CD4-positive, alpha-beta T cell treated with Interleukin-6 for 4 hours (primary cell): Measurements from ENCODE around the gene CEP63.

Experiments
- DNase-seq: peaks from one replicate; pipeline ENCODE4 v3.0.0-alpha.2; 2020; ENCODE audit warnings: mixed read lengths

CEP63 gene

DNA sequence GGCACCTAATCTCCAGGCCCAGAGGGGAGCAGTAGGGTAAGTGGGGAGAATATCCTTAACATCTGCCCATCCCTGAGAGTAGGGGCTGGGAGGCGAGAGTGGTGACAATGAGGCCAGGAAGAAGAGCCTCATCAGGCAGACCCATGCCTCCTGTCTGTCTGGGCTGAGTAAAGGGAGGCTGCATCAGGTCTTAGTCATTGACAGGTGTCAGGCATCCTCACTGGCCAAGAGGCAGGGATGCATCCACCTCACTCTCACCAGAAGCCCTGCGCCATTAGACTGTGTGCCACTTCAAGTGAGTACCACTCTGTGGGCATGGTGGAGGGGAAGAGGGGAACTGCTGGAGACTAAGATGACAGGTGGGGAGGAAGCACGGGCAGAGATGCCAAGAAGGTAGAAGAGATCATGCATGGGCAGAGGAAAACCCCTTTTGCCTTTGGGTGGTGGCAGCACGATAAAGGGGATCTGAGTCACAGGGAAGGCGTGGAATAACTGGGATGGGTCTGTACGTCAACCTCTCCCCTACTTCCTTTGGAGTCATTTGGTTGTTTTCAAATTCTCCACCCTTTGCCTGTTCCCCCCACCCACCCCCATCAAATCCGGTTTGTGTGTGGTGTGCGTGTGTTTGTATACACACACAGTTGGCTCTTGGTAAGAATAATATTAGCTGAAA is 14.2 kb upstream of the CEP63 start:
- DNase-seq: no peak

DNA sequence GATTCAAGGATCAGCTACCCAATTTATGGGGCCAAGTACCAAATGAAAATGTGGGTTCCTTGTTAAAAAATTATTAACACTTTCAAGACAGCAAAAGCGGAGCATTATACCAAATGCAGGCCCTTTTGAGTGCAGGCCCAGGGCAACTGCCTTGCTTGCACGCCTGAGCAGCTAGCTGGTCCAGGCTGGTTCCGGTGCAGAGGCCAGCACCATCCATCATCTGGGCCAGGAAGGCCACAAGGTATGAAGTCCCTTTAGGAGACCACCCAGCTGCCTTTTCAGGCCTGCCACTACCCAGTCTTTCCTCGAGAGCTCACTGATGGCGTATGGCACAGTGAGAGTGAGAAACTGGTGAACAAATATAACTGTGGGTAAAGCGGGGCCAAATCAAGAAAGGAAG is 13.0 kb upstream of the CEP63 start:
- DNase-seq: no peak

GRCh38 chr3:134473868-134474546 is 11.8 kb upstream of the CEP63 start:
- peak; percentile 86 for DNase-seq

GRCh38 chr3:134474956-134475355 is 10.9 kb upstream of the CEP63 start:
- DNase-seq: no peak

DNA sequence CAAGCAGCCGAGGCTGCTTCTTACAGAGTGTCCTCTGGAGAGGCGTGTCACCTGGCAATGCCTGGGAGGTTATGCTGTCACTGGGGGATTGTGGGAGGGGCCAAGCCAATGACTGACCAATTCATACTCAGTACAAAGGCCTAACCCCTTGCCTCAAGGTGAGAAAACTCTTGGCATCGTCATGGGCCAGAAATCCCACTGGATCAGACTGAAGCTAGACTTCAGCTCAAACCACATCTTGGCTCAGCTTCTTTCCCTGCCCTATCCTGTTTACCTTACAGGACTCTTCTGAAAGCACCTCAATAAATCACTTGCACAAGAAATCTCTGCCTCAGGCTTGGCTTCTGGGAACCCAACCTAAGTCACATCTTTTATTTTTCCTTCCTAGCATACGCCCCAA is 9.6 kb upstream of the CEP63 start:
- no peak for DNase-seq

- DNase-seq: no peak
These were observed 8.9 kb upstream of the CEP63 start for GRCh38 chr3:134477002-134477401.

GRCh38 chr3:134477938-134478337 is 7.9 kb upstream of the CEP63 start:
- DNase-seq: no peak

DNA sequence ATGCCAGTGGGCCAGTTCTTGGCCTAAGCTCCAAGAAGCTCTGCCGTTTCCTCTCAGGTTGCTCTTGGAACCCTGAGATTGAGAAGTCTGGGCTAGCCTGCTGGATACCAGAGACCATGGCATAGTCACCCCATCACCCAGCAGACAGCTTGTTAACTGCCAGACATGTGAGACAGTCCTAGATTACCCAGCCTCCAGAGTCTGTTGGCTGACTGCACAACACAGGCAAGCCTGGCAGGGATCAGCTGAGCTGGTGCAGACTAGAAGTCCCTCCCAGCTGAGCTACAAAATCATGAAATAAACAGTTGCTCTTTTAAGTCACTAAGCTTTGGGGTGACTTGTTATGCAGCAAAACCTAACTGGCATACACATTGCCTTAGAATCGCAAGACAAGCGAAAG is 5.3 kb upstream of the CEP63 start:
- DNase-seq: no peak

- DNase-seq: no peak
These were observed 4.7 kb upstream of the CEP63 start for GRCh38 chr3:134481166-134481565.

- no peak for DNase-seq
These were observed 3.2 kb upstream of the CEP63 start for GRCh38 chr3:134482622-134483021.

DNA sequence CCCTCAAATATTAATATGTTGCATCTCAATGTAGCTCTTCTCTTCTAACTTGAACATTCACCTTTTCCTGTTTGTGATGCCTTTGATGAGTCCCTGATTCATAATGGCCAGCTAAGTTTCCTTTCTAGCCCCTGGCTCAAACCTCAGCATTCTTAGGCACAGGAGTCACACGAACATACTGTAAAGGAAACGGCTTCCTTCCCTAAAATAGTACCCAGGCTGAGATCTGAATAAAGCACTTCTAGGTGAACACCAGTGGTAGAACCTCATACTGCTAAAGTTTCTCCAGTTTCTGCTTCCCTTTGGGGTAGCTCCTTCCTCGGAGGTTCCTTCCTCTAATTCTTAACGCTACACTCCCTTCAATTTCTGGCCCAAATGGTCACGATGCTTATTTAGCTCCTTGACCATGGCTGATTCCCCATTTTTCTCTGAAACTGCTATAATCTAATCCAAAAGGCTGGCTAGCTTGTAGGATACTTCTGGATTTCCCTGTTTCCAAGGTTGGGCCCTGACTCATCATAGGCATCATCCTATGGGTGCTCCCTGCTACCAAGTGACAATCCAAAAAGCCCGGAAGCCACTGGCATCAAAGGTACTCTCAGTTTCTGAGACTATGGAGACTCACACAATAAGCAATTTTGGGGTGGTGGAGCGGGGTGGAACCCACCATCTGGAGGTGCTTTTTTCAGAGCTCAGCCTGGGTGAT is 2.5 kb upstream of the CEP63 start:
- no peak for DNase-seq

- DNase-seq: no peak
These were observed 661 bp upstream of the CEP63 start for GRCh38 chr3:134485075-134485717.

- peak; percentile 28 for DNase-seq
These were observed 752 bp downstream of the CEP63 start for GRCh38 chr3:134486577-134487041.

DNA sequence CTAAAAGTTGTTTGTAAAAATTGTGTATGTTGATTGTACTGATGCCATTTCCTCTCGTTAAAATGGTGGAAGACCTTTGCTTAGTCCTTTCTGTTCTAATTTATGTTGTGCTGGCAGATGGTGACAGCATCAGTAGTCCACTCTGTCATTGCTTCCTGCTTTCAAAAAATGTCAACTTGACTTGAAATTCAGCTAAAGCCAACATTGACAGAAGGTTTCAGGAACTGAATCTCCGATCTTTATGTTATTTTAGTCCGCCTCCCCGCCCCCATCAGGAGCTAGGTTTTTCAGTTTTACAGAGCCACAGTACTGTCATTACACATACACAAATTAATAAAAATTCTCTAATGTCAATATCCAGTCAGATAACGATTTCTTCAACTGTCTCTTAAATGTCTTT is 1.5 kb downstream of the CEP63 start:
- no peak for DNase-seq

- no peak for DNase-seq
These were observed 8.6 kb downstream of the CEP63 start for GRCh38 chr3:134494495-134494894.

DNA sequence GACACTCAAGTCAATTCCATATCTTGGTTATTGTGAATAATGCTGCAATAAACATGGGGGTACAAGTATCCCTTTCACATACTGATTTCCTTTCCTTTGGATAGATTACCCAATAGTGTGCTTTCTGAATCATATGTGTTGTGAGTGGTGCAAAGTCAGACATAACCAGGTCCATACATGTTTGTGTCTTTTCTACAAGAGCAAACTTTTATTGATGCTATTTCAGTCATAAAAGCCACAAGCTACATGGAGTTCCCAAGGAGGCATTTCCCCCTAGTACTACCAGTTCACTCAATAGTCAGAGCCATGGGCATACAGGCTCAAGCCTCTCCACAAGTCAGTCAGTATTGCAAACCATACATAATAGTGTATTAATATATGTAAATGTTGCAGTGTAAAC is 10.1 kb downstream of the CEP63 start:
- DNase-seq: no peak

GRCh38 chr3:134496471-134497071 is 10.7 kb downstream of the CEP63 start:
- DNase-seq: no peak

GRCh38 chr3:134503266-134503665 is 17.4 kb downstream of the CEP63 start:
- no peak for DNase-seq

DNA sequence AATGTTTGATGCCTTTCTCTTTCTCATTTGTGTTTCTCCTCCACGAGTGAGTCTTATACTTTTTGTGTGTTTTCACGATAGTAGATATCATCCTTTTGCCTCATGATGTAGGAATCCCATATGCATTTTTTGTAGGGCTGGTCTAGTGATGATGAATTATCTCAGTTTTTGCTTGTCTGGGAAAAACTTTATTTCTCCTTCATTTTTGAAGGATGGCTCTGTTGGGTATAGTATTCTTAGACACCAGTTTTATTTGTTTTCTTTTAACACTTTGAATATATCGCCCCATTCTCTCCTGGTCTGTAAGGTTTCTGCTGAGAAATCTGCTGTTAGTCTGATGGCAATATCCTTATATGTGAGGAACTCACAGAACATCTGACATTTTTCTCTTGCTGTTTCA is 18.3 kb downstream of the CEP63 start:
- DNase-seq: no peak

- no peak for DNase-seq
These were observed 19.6 kb downstream of the CEP63 start for GRCh38 chr3:134505485-134505884.

GRCh38 chr3:134511500-134511899 is 25.6 kb downstream of the CEP63 start:
- DNase-seq: no peak

- DNase-seq: no peak
These were observed 31.0 kb downstream of the CEP63 start for GRCh38 chr3:134516905-134517304.

DNA sequence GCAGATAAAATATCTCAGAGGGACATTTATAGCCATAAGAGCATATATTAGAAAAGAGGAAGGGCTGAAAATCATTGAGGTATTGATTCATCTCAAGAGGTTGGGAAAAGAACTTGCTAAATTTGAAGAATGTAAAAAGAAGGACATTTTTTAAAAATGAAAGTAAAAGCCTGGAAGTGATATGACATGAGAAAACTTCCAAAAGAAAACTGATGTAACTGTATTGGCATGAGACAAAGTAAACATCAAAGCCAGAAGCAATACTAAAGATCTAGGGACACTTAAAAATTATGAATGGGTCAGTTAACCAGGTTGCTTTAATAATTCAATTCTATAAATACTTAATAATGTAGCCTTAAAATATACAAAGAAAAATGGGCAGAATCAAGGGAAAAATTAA is 31.9 kb downstream of the CEP63 start:
- no peak for DNase-seq
